ENCODE measurements around the gene BRD1.

- TF ChIP-seq CTCF (conservative IDR thresholded peaks at IDR 0.05; ENCODE audit: low read depth, low read length), result no peak
- no peak for TF ChIP-seq EZH2 (IDR thresholded peaks at IDR 0.05; ENCODE audit: low read length, unreplicated experiment)
Observed at GRCh38 chr22:49751966-49752597, 75.6 kb downstream of the BRD1 start.
